NCI-H2029 (cell line): Measurements from ENCODE around the gene METTL22.
"Not testable (repeated sequence)": the region's sequence is repeated elsewhere in the genome, so short reads cannot be mapped to it uniquely, and the experiment has no call there.

Experiments used
- DNase-seq: peaks from one replicate; lab custom pipeline; 2025; lab: John Stamatoyannopoulos, UW

METTL22 gene

DNA sequence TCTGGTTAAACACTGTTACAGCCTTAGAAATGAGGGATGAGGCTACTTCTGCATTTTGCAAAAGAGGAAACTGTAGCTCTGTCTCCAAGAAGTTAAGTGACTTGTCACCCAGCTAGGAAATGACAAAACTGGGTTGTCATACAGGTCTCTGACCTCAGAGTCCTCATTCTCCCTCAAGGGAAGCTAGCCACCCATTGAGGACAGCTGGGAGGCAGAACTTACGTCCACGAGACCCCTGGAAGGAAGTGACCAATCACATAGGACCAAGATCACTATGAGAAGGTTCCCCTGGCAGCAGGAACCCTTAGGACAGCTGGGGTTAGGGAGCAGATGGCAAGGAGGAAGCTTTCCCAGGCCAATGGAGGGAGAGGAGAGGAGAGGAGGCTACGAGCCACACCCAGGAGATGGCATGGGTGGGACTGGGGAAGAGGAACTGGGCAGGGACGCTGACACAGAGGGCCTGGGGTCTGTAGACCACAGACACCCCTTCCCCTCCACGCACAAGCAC lies 11.2 kb downstream of the METTL22 start:
- DNase-seq = no peak

DNA sequence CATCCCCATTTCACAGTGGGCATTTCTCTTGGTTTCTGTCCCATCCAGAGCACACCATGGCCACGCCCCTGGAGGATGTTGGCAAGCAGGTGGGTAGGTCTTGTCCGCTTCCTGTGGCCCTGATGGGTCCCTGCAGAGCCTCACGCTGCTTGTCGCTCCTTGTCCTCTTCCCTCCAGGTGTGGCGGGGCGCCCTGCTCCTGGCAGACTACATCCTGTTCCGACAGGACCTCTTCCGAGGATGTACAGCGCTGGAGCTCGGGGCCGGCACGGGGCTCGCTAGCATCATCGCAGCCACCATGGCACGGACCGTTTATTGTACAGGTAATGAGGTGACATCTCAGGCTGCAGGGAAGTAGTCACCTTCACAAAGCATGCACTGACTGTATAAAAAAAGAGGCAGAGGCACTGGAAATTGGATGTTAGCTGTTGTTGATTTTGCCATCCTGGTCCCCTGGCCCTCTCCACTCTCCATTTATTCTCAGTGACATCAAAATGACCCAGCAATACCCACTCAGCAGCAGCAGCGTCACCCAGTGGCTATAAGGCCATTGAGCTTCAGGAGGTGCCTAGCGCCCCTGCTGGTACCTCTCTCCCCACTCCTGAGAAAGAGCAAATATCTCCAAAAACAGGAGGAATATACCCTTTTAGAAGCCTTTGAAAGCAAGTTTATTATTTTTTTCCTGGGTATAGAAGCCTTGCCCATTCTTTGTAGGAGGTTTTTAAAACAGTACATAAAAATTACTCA lies 13.7 kb downstream of the METTL22 start:
- no peak for DNase-seq

DNA sequence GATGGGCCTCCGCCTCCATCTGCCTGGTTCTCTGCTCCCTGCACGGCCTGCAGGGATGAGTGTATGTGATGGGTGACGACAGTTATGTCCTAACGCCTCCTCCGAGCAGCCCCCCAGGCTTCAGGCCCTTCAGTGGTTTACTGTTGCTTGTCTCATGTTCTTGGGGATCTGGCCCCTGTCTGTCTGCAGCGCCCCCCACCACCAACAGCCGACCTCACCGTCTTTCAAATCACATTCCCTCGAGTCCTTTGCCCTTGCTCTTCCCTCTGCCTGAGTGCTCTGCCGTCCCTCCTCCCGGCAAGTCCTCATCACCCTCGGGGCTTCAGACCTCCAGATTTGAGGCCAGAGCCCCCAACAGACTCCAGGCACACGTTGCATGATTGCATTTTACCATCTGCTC lies 18.2 kb downstream of the METTL22 start:
- no peak for DNase-seq

DNA sequence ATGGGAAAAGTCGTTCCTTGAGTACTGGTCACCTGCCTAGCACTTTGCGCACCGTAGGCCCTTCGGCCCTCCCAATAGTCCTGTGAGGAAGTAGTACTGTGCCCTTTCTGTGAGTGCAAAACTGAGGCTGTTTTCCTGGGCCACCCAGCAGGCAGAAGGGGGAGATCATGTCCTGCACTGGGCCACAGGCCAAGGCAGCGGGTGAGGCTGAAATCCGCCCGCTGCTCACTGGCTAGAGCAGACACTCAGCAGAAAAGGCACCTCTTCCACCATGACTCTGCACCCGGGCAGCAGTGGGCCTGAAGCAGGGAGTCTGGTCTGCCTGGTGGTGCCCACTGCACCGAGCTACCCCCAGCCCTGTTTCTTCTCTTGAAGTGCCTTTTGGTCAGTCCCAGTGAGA lies 20.2 kb downstream of the METTL22 start:
- no peak for DNase-seq

DNA sequence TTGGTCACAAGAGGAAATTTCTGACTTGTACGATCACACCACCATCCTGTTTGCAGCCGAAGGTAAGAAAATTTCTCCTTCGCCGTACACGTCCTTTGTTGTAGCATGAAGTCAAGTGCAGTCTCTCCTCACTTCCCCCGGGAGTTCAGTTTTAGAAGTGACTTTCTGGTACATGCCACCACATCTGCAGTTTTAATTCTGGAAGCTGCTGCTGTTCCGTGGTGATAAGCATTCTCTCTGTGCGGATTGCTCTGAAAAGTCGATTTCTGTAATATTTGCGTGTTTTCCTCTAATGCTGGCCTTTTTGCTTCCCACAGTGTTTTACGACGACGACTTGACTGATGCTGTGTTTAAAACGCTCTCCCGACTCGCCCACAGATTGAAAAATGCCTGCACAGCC lies 20.6 kb downstream of the METTL22 start:
- DNase-seq = no peak

DNA sequence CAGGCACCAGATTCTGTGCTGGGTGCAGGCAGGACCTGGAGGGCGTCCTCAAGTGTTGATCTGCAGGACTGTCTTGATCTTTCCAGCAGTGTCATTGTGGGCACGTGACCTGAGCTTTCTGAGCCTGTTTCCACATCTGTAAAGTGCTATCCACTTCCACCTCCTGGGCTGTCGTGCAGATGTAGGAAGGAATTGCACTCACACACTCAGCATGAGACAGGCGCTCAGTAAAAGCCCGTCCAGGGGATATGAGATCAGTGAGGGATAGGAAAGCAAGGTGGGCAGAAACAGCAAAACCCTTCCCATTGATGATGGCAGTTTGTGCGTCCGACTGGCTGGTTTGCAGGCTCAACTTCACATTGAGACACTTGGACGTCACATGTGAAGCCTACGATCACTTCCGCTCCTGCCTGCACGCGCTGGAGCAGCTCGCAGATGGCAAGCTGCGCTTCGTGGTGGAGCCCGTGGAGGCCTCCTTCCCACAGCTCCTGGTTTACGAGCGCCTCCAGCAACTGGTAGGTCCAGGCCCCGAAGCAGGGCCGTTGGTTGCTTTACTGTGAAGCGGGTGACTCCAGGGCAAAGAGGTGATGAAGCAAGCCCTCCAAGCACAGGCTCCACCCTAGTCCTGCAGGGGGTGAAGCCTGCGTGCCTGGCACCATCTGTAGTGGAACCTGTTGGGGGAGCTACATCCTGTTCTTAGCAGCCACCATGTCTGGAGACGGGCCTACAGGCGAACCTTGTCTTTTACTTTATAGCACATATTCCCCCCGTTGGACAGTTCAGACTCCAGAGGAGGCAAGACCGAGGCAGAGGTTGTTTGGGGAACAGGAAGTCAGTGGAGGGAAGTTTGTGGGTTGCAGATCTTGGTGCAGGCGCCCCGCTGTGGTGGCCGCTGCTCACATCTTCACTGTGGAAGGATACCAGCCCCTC lies 23.0 kb downstream of the METTL22 start:
- no peak for DNase-seq

DNA sequence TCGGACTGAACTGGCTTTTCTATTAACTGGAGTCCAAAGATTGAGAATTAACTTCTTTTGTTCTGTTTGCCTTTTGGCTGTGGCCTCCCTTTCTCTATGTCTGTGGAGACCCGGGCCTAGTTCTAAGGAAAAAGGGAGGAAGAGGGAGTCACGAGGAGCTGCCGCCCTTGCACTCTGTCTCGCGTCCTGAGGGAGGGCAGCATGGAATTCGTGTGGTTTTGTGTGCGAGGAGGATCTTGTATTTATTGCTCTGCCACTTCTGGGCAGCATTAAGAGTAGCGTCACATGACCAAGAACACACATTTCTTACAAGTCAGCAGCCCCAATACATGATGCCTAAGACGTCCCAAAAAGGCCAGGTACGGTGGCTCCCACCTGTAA lies 23.6 kb downstream of the METTL22 start:
- DNase-seq = no peak

DNA sequence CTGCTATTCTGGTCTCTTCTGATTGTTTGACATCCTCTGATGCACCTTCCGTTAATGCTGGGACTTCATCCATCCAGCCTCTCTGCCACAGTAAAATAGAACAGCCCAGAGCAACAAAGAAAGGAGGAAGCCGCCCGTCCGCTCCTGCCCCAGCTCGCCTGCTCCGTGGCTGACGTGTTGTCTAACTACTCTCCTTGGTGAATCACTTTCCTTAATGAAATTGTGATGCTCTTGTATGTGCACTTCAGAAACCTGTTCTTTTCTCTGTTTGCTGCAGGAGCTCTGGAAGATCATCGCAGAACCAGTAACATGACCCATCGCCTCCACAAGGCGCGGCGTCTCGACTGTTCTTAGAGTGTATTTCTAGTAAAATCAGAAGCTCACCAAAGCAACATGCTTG lies 24.3 kb downstream of the METTL22 start:
- no peak for DNase-seq

DNA sequence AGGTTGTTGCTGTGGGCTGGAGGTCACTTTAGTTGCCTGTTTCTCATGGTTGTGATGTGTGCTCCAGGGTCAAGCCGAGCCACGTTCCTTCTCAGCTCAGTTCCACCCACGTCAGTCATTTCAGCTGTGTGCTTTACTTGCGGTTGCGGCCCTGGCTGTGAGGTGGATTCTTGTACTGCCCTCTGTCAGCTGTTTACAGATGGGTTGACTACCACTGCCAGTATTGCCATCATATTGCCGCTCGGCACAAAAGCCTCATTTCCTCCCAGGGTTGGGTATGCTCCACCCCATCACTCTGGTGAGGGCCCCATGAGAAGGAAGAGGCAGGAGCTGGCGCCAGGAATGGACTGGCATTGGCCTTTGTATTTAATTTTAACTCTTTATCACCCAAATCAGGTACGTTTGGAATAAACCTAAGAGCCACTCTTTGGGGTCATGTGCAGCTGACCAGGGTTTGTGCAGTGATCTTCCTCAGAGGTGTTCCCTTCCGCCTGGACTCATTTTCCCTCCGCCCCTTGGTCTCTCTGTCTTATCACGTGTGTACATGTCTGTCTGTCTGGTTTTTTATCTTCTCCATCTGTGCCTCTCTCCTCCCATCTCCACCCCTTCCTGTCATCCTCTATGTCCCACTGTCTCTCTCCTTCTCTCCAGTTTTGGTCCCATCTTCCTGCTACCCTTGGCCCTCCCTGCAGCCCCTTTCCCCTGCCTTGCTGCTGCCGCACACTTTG lies 25.0 kb downstream of the METTL22 start:
- DNase-seq = no peak

DNA sequence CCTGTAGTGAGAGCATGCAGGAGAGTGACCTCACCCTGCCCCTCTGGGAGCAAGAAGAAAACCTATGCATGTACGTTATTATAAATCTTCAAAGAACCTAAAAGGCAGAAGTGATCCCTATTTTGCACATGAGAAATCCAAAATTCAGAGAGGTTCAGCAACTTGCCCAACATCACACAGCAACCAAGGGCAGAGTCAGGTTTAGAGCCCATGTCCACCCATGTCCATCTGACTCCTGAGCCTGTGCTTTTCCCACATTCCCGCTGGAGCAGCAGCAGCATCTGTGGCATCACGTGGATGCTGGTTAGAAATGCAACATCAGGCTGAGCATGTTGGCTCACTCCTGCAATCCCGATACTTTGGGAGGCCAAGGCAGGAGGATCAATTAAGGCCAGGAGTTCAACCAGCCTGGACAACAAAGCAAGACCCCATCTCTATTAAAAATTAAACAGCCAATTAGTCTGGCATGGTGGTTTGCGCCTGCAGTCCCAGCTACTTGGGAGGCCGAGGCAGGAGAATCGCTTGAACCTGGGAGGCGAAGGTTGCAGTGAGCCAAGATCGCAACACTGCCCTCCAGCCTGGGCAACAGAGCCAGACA lies 26.3 kb downstream of the METTL22 start:
- no peak for DNase-seq

DNA sequence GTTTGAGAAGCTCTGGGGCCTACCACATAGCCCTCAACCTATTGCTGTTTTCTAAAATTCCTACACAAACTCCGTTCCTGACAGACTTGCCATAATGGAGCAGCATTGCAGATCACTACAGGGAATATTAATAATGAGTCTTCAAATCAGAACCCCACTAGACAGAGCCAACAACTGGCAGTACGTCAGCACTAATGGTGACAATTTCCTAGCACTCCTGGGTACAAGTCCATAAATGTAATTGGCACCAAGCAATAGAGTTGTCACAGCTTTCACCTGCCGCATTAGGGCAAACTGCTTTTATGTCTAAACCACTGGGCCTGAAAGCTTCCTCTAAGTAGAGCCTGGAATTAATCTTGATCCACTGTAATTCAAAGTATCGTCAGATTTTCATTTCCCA lies 27.4 kb downstream of the METTL22 start:
- DNase-seq = no peak

DNA sequence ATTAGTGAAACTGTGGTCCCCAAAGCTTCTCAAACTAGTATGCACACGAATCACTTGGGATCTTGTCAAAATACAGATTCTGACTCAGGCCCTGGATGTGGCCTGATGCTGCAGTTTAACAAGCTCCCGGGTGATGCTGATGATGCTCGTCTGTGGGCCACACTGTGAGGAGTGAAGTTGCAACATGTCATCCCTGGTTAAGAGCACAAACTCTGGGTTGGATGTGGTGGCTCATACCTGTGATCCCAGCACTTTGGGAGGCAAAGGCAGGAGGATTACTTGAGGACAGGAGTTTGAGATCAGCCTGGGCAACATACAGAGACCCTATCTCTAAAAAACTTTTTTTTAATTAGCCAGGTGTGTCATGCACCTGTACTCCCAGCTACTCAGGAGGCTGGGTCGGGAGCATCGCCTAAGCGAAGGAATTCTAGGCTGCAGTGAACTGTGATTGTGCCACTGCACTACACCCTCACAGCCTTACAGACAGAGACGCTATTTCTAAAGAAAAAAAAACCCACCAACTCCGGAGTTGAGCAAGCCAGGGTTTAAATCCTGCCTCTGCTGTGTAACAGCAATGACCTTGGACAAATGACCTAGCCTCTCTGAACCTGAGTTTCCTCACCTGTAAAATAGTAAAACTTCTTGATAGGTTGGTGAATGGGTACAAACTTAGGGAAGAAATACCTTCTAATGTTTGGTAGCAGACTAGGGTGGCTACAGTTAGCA lies 28.5 kb downstream of the METTL22 start:
- no peak for DNase-seq

DNA sequence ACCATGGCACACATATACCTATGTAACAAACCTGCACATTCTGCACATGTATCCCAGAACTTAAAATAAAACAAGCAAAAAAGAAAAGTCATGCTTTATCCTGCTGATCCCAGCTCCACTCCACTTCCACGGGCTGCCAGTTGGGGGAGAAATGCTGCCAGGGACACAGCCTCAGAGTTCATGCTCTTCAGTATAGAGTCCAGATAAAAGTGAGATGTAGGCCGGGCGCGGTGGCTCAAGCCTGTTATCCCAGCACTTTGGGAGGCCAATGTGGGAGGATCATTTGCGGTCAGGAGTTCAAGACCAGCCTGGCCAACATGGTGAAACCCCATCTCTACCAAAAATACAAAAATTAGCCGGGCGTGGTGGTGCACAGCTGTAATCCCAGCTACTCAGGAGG lies 30.5 kb downstream of the METTL22 start:
- not testable (repeated sequence) for DNase-seq

DNA sequence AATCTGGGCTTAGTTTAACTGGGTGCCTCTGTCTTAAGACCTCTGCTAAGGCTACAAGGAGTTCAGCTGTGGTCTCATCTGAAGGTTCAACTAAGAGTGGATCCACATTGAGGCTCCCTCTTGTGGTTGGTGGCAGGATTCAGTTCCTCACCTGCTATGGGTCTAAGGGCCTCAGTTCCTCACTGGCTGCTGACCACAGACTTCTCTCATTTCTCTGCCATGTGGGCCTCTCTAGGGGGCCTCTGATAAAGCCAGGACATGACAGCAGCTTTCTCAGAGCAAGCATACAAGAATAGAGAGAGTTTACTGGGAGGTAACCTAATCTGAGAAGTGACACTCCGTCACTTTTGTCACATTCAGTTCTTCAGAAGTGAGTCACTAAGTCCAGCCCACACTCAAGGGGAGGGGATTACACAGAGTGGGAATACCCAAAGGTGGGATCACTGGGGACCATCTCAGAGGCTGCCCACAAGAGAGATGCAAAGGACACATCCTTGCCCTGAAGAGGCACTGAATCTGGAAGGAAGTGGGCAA lies 33.8 kb downstream of the METTL22 start:
- DNase-seq = no peak

DNA sequence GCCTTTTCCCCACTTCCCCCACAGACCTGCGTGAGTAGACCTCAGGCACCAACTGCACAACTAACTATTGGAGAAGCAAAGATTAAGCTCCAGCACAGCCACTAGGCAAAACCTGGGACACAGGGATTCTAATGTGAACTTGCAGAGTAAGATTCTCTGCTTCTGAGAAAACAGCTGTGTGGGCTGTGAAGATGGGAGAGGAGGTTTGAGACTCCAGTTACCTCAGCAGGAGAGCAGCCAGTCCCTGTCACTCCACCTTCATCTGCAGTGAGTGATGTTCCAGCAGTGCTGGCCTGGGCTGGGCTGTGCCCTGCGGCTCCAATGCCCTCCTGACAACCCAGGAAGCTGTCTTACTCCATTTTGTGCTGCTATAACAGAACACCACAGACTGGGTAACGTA lies 34.9 kb downstream of the METTL22 start:
- no peak for DNase-seq

DNA sequence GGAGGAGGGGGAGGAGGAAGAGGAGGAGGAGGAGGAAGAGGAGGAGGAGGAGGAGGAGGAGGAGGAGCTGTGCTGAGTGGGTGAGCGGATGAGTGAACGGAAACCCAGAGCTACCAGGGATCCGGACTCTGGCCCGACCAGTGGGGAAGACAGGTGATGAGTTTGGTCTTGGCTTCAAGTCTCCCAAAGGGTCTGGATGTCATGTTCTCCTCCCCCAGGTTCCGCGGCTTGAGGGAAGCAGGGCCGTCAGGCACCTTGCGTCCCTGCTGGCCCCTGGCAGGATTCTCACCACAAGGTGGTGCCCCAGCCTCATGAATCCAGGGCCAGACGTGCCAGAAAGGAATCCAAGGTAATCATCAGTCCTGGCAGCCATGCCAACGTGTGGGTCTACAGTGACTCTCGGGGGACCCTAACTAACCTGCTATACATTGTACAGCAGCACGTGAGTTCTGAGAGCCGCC lies 39.4 kb downstream of the METTL22 start:
- DNase-seq = peak; percentile 75

DNA sequence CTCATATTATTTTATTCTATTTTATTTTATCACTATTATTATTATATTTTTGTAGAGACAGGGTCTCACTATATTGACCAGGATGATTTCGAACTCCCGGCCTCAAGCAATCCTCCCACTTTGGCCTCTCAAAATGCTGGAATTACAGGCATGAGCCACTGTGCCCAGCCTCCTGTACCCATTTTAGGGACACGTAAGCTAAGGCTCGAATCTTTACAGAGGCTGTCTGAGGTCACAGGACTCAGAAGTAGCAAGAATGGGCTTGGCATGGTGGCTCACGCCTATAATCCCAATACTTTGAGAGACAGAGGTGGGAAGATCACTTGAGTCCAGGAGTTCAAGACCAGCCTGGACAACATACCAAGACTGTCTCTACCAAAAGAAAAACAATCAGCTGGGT lies 40.2 kb downstream of the METTL22 start:
- no peak for DNase-seq

DNA sequence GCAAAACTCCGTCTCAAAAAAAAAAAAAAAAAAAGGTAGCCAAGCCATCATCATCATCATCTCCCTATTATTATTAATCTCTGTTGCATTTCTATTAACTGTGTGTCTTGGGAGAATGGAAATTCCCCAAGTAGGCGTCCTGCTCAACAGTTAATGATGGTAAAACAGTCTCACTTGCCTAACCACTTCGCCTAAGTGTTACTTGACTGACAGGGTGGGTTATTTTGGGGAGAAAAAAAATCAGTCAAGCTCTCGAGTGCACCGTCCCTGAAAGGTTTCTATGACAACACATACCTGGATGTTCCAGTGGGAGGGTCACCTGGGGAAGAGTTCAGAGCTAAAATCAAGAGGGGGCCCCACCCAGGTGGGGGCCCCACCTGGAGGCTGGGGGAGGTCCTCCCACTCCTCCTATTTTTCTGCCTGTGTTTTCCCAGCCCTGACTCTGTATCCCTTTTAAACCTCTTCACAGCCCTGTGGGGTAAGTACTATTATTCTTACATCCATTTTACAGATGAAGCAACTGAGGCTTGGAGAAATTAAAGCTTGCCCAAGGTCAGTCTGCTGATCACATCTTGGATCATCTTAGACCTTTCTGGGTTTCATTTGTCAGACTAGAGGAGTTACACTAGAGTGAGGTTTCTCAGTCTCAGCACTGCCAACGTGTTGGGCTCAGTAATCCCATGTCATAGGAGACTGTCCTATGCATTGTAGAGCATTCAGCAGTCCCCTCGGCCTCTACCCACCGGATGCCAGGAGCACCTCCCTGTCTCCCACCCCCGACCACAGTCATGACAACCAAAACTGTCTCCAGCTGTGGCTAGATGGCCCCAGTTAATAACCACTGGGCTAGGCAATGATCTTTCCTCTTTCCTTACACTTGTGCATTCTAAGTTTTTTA lies 41.9 kb downstream of the METTL22 start:
- no peak for DNase-seq

DNA sequence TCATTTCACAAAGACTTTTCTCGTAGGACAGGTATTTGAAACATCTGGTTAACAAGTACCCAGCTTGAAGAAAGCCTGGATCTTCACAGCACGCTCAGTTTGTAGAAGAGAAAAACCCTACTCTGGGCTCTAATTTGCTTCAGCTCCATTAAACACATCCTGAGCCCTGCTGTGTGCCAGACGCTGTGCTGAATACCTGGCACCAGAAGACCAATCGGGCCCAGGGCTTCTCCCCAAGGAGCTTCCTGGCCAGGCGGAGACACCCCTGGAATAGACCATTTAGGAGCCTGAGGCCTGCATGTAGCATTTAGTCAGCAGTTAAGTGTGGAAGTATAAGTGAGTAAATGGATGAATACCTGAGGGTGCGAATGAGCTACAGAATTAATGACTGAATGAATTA lies 44.0 kb downstream of the METTL22 start:
- no peak for DNase-seq

DNA sequence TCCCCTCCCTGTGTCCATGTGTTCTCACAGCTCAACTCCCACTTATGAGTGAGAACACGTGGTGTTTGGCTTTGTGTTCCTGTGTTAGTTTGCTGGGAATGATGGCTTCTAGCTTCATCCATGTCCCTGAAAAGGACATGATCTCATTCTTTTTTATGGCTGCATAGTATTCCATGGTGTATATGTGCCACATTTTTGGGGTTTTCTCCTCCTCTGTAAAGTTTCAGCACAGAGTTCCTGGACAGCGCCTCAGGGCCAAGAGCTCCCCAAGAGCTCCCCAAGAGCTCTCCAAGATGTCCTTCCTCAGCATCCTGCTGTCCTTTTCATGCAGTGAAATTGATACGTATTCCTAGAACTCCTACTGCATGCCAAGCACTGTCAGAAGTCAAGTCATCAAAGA lies 46.0 kb downstream of the METTL22 start:
- DNase-seq = no peak
